HFFc6 (cell line): ENCODE results near the gene DPP3. TPM values are rescaled to one million over a fixed set of nuclear protein-coding genes. Genes with fewer than 3 reads are reported as not detected.

Experiments
- DNase-seq: peaks from one replicate; pipeline ENCODE4 v3.0.0-alpha.2; 2018
- H3K27ac Mint-ChIP-seq: 2 replicates; pipeline ENCODE4 v1.8.0; 2020; ENCODE audit warnings: mild to moderate bottlenecking, mixed read lengths
- H3K27me3 Mint-ChIP-seq: 2 replicates; pipeline ENCODE4 v1.8.0; 2021; ENCODE audit warnings: mild to moderate bottlenecking, moderate library complexity, mixed read lengths; ENCODE audit not compliant: insufficient read depth
- H3K36me3 Mint-ChIP-seq: 2 replicates; pipeline ENCODE4 v1.8.0; 2021; ENCODE audit warnings: low read depth, mixed read lengths
- H3K4me1 Mint-ChIP-seq: 2 replicates; pipeline ENCODE4 v1.8.0; 2020; ENCODE audit warnings: low read depth, mixed read lengths
- H3K4me3 Mint-ChIP-seq: 2 replicates; pipeline ENCODE4 v1.8.0; 2020; ENCODE audit warnings: mild to moderate bottlenecking, moderate library complexity, mixed read lengths
- H3K9me3 Mint-ChIP-seq: 2 replicates; pipeline ENCODE4 v1.8.0; 2020; ENCODE audit warnings: mild to moderate bottlenecking, mixed read lengths
- CTCF ChIP-seq: fragments of 200-600 bp; sonication (generic); IDR thresholded peaks from 2 replicates; pipeline ENCODE4 v1.5.0; 2021; ENCODE audit warnings: antibody characterized with exemption, mild to moderate bottlenecking
- total RNA-seq, 6 experiments: library from RNA; stranded (reverse); fragmentation: NEBNext Ultra II Directional; extraction: Animal tissue kit (Norgen Biotek cat#: 25700); gene quantifications; 2 replicates in 1 of 6; 3 replicates in 5 of 6; pipeline ENCODE4 v1.2.3, GENCODE V29; 2021

DPP3 gene
- total RNA-seq, 6 experiments from 2014 or later = 54.8 to 71.6 (median 58.2) TPM

- Mint-ChIP-seq H3K27ac (no peak overlapping the region), H3K36me3 (0 out of 2 replicates have a peak, but pooled peaks cover 4% of the 10 kb centered on the region), H3K27me3 (no peaks in the 10 kb centered on the region; the same call in 1 of the 2 replicates), H3K4me1 (peaks cover 28% of the 10 kb centered on the region), H3K9me3 (no peaks in the 10 kb centered on the region), H3K4me3 (no peak overlapping the region)
- no peak for DNase-seq
- no peak for TF ChIP-seq CTCF
These were observed 2.7 kb upstream of the DPP3 start for GRCh38 chr11:66477263-66478201.

GRCh38 chr11:66478729-66479393, 1.4 kb upstream of the DPP3 start:
- H3K27me3 Mint-ChIP-seq = no peaks in the 10 kb centered on the region; the same call in 1 of the 2 replicates
- no peaks in the 10 kb centered on the region for H3K9me3 Mint-ChIP-seq
- peaks cover 37% of the 10 kb centered on the region for H3K4me1 Mint-ChIP-seq
- H3K27ac Mint-ChIP-seq = peak overlapping the region; percentile 90
- 0 out of 2 replicates have a peak, but pooled peaks cover 6% of the 10 kb centered on the region for H3K36me3 Mint-ChIP-seq
- peak; percentile 91 for TF ChIP-seq CTCF
- DNase-seq = no peak
- peak overlapping the region; percentile 92 for H3K4me3 Mint-ChIP-seq

- TF ChIP-seq CTCF = no peak
- H3K4me3 Mint-ChIP-seq = peak overlapping the region; percentile 92
- peaks cover 37% of the 10 kb centered on the region for H3K4me1 Mint-ChIP-seq
These were observed 679 bp upstream of the DPP3 start for GRCh38 chr11:66479394-66480116.

GRCh38 chr11:66484806-66485380, 4.7 kb downstream of the DPP3 start:
- Mint-ChIP-seq H3K27me3 (no peaks in the 10 kb centered on the region), H3K4me1 (peaks cover 21% of the 10 kb centered on the region), H3K4me3 (no peak overlapping the region), H3K36me3 (0 out of 2 replicates have a peak, but pooled peaks cover 6% of the 10 kb centered on the region), H3K27ac (no peak overlapping the region), H3K9me3 (no peaks in the 10 kb centered on the region)
- no peak for DNase-seq
- TF ChIP-seq CTCF = no peak

More at GRCh38 chr11:66479394-66480116, 679 bp upstream of the DPP3 start:
- H3K27ac Mint-ChIP-seq = peak overlapping the region; percentile 90
- H3K36me3 Mint-ChIP-seq = 0 out of 2 replicates have a peak, but pooled peaks cover 6% of the 10 kb centered on the region
- no peaks in the 10 kb centered on the region for H3K9me3 Mint-ChIP-seq
- H3K27me3 Mint-ChIP-seq = no peaks in the 10 kb centered on the region; the same call in 1 of the 2 replicates
- DNase-seq = peak; percentile 22

- TF ChIP-seq CTCF = no peak
- Mint-ChIP-seq H3K36me3 (no peaks in the 10 kb centered on the region), H3K4me1 (no peaks in the 10 kb centered on the region), H3K4me3 (no peak overlapping the region), H3K27ac (no peak overlapping the region), H3K27me3 (no peaks in the 10 kb centered on the region), H3K9me3 (no peaks in the 10 kb centered on the region)
- no peak for DNase-seq
These were observed 8.7 kb downstream of the DPP3 start for GRCh38 chr11:66488957-66489356.
